ENCODE data around the gene TAS2R42. TPM values are rescaled to one million over a fixed set of nuclear protein-coding genes. Genes with fewer than 3 reads are reported as not detected.

TAS2R42 gene
- polyA plus RNA-seq, 5 donors, result not detected

- no peak for DNase-seq
These were observed 39.3 kb downstream of the TAS2R42 start for GRCh38 chr12:11147420-11147819.

GRCh38 chr12:11144297-11144696, 42.4 kb downstream of the TAS2R42 start:
- no peak for DNase-seq

GRCh38 chr12:11143352-11143751, 43.4 kb downstream of the TAS2R42 start:
- no peak for DNase-seq

- no peak for DNase-seq
These were observed 50.7 kb downstream of the TAS2R42 start for GRCh38 chr12:11136075-11136474.

Other genes starting within 250 kb of the TAS2R42 start
- 1 to 10 TPM; 3.6 to 6.0 (median 5.6) TPM for gene TAS2R14, start 247.7 kb downstream of the TAS2R42 start, polyA plus RNA-seq (ENCODE audit: insufficient read depth in 1 of 5, insufficient read length in 5 of 5, low replicate concordance in 1 of 5)
- gene TAS2R50, start 200.0 kb downstream of the TAS2R42 start, polyA plus RNA-seq (ENCODE audit: insufficient read depth in 1 of 5, insufficient read length in 5 of 5, low replicate concordance in 1 of 5), result under 1 TPM in 3 of 5 donors, not detected in 2; 0.11 to 0.37 (median 0.26) TPM
- gene TAS2R20, start 188.6 kb downstream of the TAS2R42 start, polyA plus RNA-seq (ENCODE audit: insufficient read depth in 1 of 5, insufficient read length in 5 of 5, low replicate concordance in 1 of 5), result 1 to 10 TPM; 2.1 to 5.1 (median 3.4) TPM
- gene TAS2R19, start 164.3 kb downstream of the TAS2R42 start, polyA plus RNA-seq (ENCODE audit: insufficient read depth in 1 of 5, insufficient read length in 5 of 5, low replicate concordance in 1 of 5), result 1 to 10 TPM; 1.5 to 3.4 (median 2.5) TPM
- 1 to 10 TPM; 1.0 to 2.9 (median 2.1) TPM for gene TAS2R31, start 155.5 kb downstream of the TAS2R42 start, polyA plus RNA-seq (ENCODE audit: insufficient read depth in 1 of 5, insufficient read length in 5 of 5, low replicate concordance in 1 of 5)
- under 1 TPM in 4 of 5 donors, not detected in 1; 0.13 to 0.43 (median 0.32) TPM for gene TAS2R46, start 124.6 kb downstream of the TAS2R42 start, polyA plus RNA-seq (ENCODE audit: insufficient read depth in 1 of 5, insufficient read length in 5 of 5, low replicate concordance in 1 of 5)
- 1 to 10 TPM in 1 of 5 donors, under 1 TPM in 4; 0.27 to 1.0 (median 0.74) TPM for gene TAS2R43, start 94.6 kb downstream of the TAS2R42 start, polyA plus RNA-seq (ENCODE audit: insufficient read depth in 1 of 5, insufficient read length in 5 of 5, low replicate concordance in 1 of 5)
- under 1 TPM; 0.22 to 0.51 (median 0.23) TPM for gene TAS2R30, start 52.3 kb downstream of the TAS2R42 start, polyA plus RNA-seq (ENCODE audit: insufficient read depth in 1 of 5, insufficient read length in 5 of 5, low replicate concordance in 1 of 5)
- 10 to 100 TPM; 11.9 to 15.3 (median 14.2) TPM for gene SMIM10L1, start 15.7 kb downstream of the TAS2R42 start, polyA plus RNA-seq (ENCODE audit: insufficient read depth in 1 of 5, insufficient read length in 5 of 5, low replicate concordance in 1 of 5)
- gene PRB3, start 82.8 kb upstream of the TAS2R42 start, polyA plus RNA-seq (ENCODE audit: insufficient read depth in 1 of 5, insufficient read length in 5 of 5, low replicate concordance in 1 of 5), result under 1 TPM in 2 of 5 donors, not detected in 3; 0.16 to 0.17 TPM
- gene PRB4, start 123.5 kb upstream of the TAS2R42 start, polyA plus RNA-seq (ENCODE audit: insufficient read depth in 1 of 5, insufficient read length in 5 of 5, low replicate concordance in 1 of 5), result not detected
- under 1 TPM in 1 of 5 donors, not detected in 4; 0.29 TPM for gene PRB2, start 208.6 kb upstream of the TAS2R42 start, polyA plus RNA-seq (ENCODE audit: insufficient read depth in 1 of 5, insufficient read length in 5 of 5, low replicate concordance in 1 of 5)

Data from right lung (tissue), 5 donors.